NCI-H1092 (cell line): ENCODE data around the gene INPP5K.
A peak's percentile ranks its signal among the peaks of the same experiment; 100 is the strongest.
"Not testable (repeated sequence)": the region's sequence is repeated elsewhere in the genome, so short reads cannot be mapped to it uniquely, and the experiment has no call there.

ENCODE experiments used
- DNase-seq: peaks from one replicate; lab custom pipeline; 2025; lab: John Stamatoyannopoulos, UW

The INPP5K gene

DNA sequence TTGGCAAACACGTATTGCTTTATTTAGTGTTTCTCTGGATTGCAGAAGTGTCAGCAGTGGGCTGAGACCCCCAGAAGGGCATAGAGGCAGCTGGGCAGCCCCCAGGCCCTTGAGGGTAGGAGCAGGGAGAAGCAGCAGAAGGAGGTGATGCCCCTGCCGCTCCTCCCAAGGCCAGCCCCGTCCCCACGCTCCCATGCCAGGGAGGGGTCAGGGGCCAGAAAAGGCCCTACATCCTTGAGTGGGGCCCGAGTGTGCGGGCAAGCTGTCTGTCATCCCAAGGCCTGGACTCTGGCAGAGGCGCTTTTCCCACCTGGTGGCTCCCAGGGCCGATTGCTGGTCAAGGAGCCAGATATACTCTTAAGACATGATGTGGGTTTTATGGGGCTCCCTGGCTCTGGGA lies 52.2 kb downstream of the INPP5K start:
- no peak for DNase-seq

DNA sequence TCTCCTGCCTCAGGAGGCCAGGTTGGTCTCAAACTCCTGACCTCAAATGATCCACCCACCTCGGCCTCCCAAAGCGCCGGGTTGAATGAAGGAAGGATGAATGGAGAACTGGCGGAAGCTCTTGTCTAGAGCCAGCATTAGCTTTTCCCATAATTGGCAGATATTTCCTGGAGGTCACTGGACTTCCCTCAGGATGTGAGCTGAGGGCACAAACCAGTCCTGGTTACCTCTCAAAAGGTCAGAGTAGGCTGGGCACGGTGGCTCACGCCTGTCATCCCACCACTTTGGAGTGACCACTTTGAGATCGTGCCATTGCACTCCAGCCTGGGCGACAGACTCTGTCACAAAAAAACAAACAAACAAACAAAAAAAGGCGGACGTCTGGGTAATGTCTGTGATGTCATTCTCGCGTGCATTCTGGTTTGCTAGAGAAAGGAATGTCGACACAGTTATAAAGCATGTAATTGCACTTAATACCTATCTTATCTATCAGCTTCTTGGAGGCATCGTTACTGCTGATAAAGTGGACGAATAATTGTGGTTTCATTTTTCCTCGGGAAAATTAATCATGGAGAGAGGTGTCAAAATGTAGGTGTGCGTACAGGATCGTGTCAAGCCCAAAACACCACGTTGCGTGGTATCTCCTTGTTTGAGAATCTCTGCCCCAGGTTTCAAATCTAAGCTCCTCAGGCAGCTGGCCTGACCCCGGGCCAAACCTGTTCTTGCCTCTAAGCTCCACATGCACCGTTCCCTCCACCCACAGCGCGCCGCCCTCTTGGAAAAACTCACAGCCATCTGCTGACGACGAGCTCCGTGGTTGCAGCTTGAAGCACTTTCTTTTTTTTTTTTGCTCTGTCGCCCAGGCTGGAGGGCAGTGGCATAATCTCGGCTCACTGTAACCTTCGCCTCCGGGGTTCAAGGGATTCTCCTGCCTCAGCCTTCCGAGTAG lies 54.0 kb downstream of the INPP5K start:
- DNase-seq, result no peak

DNA sequence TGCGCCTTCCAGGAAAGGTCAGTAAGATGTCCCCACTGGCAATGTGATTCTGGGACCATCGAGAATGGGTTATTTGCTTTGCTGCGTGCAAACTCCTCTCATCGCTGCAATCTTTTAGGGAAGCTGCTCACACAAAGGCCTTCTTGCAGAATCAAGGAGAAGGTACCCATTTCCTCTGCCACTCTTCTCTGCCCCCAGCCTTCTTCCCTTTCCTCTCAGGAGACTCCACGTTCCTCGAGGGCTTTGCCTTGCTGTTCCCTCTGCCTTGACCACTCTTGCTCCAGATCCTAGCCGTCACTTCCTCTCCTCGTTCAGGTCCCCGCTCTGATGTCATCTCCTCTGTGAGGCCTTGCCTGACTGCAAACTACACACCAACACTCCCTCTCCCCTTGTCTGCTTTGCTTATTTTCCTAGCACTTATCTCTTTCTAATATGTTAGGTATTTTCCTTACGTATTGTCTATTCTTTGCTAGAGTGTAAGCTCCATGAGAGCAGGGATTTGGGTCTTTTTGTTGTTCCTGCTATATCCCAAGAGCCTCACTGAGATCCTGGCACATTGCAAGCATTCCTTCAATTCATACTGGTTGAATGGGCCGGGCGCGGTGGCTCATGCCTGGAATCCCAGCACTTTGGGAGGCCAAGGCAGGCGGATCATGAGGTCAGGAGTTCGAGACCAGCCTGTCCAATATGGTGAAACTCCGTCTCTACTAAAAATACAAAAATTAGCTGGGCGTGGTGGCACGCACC lies 55.0 kb downstream of the INPP5K start:
- no peak for DNase-seq

DNA sequence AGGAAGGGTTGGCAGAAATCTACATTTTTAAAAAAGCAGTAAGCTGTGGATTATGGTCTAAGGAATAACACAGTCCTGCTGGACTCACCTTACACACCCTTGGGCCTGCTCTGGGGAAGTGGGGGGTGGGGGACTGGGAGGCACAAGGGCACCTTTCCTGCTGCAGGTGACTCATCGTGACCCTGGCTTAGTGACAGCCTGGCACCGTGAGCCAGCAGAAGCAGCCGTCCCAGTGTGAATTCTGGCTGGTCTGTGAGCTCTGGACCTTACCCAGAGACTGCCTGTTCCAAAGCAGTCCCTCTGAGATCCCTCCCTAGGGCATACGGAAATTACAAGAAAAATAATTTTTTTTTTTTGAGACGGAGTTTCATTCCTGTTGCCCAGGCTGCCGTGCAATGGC lies 56.2 kb downstream of the INPP5K start:
- no peak for DNase-seq

DNA sequence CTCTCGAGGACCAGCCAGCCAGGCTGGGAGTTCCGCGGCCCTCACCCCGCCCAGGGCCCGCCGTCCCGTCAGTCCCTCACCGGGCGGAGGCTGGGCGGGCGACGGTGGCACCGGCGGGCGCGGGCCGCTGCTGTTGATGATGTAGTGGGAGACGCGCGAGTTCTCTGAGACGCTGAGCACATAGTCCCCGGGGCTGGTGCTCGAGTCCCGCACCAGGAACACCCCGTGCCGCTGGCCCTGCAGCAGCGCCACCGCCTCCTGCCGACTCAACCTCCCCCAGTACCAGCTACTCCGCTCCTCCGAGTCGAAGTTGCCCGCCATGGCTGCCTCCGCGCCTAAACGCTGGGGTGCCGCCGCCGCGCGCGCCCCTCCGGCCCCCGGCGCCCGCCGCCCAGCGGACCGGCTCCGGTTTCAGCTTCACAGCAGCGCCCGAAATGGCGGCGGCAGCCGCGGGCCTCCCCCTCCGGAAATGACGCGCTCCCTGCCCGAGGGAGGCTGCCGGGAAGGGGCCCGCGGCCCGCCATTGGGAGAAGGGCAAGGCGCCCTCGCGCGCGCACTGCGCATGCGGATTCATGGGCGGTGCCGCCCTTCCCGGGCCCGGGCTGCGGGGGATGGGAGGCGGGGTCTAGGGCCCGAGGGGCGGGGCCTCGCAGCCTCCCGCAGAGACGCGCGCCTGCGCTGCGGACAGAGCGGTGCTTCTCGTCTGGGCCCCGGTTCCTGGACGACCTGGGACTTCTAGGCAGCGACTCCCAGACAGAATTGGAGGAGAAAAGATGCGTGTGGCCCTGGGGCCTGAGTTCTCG lies 60.4 kb downstream of the INPP5K start, which contains the start of gene CRK:
Gene CRK, minus strand, starts transcription at position 436 of the 803 bp plus-strand sequence. Its CDS starts 115 bp downstream, at position 321.
- DNase-seq, result peak; percentile 91

DNA sequence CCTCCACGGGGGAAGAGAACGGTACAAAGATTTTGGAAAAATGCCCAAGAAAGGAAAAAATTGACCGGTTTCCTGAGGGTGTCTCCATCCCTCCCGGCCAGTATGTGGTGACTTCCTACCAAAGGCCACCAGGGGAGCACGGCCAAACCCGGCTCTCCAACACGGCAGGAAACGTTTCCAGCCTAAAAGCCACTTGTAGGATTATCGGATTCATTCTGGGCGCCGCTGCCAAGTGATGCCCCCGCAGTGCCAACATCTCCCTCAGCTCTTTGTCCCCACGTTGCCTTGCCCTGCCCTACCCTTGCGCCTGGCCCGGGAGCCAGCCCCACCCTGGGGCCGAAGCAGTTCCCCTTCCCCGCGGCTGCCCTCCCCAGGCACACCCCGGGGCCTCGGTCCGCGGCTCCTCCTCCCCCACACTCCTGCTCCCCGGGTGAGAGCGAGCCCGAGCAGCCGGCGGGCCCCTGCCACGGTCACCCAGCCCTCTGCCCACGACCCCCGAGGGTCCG lies 61.1 kb downstream of the INPP5K start:
- DNase-seq, result peak; percentile 53

DNA sequence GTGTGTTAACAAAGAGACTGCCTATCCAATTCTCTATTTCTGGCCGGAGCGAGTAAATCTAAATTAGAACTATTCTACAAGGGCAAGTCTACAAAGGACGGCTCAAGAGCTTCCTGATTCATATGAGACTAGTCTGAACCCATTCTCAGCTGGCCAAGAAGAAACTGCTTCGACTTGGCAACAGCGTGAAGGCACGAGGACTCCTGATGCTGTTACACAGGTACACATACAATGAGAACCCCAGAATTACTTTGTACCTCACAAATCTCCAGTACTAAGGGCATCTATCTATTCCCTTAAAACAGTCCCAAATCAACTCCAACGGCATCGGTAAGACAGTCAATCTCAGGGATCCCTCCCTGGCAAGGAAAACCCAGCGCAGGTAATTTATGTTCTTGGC lies 61.9 kb downstream of the INPP5K start:
- no peak for DNase-seq

DNA sequence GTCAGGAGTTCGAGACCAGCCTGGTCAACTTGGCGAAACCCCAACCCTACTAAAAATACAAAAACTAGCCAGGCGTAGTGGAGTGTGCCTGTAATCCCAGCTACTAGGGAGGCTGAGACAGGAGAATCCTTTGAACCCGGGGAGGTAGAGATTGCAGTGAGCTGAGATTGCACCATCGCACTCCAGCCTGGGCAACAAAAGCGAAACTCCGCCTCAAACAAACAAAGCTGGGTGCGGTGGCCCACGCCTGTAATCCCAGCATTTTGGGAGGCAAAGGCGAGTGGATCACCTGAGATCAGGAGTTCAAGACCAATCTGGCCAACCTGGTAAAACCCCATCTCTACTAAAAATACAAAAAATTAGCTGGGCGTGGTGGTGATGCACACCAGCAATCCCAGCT lies 62.7 kb downstream of the INPP5K start:
- DNase-seq, result not testable (repeated sequence)

DNA sequence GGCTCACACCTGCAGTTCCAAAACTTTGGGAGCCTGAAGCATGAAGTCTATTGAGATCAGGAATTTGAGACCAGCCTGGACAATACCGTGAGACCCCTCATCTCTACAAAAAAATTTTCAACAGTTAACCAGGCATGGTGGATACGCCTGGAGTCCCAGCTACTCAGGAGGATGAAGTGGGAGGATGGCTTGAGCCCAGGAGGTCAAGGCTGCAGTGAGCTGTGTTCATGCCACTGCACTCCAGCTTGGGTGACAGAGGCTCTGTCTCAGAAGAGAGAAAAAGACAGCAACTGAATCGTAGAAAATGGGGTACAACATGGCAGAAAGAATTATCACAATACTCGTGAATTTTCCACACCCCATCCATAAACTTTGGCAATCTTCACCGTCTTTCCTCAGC lies 63.6 kb downstream of the INPP5K start:
- DNase-seq, result no peak

DNA sequence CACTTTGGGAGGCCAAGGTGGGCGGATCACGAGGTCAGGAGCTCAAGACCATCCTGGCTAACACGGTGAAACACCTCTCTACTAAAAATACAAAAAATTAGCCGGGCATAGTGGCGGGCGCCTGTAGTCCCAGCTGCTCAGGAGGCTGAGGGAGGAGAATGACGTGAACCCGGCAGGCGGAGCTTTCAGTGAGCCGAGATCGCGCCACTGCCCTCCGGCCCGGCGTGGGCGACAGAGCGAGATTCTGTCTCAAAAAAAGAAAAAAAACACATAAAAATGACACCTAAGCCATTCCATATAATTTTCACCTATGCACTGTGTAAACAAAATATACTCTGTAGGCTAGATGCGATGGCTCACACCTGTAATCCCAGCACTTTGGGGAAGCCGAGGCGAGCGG lies 66.2 kb downstream of the INPP5K start:
- DNase-seq, result not testable (repeated sequence)

DNA sequence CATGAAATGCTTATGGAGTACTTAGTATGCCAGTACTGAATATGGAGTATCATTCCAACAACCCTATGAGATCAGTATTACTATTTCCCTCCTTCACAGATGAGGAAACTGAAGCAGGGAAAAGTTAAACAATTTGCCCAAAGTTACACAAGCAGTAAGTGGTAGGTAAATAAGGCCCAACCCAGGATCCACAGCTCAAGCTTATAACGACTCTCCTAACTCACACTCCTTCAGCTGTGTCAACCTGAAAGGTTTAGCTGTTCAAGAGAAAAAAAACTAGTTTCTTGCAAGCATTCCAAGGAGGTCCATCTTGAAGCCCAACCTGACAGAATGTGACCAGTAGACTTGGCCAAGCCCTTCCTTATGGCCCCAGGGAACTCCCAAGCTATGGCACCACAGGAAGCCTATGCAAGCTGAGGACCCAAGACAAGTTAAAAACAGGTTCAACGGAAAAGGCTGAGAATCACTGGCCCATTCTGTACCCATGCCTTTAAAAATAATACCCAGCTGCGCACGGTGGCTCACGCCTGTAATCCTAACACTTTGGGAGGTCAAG lies 66.9 kb downstream of the INPP5K start:
- no peak for DNase-seq

DNA sequence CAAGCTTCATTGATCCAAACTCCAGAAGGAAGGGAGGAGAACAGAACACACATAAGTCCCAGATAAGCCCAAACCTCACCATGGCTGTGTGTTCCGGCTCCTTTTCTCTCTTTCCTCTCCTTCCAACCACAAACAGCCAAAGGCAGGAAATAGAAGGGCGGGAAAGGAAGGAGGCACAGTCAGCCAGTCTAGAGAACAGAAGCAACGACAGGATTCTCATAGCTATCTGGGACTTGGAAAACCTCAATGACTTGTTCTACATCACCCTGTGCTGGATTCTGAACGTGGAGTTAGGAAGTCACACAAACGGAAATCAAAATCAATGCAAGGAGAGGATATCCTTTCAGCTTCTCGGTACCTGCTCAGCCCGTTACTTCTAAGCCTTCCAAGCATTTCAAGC lies 69.4 kb downstream of the INPP5K start:
- DNase-seq, result no peak

DNA sequence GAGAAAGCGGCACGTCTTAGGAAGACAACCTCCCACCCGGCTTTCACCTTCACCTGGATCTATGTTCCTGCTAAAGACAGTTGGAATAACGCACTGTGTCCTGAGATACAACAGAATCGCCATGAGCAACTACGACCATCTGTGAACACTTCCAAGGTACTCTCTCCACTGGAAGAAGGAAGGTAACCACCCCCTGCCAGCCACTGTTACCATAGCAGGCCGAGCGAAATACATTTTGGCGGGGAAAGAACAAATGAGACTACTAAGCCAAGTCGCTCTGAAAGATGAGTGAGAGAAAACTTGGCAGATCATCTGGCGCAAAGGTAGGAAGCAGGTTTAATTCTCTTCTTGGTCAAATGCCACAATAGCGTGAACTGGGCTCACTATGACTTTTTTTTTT lies 70.2 kb downstream of the INPP5K start:
- DNase-seq, result no peak

DNA sequence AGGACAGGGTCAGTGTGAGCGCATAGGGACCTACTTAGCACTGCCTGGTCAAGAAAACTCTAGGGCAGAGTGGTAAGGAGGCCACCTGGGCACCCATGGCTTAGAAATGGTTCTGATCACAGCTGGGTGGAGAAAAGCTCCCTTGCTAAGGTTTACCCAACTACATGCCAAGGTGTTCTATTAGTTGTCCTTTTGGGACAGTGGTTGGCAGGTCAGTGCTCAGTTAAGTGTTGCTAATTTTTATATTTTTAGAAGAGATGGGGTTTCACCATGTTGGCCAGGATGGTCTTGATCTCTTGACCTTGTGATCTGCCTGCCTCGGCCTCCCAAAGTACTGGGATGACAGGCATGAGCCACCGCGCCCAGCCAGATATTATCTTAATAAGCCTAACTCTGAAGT lies 70.7 kb downstream of the INPP5K start:
- not testable (repeated sequence) for DNase-seq
